Measurements from ENCODE around the gene GCNT2.

GRCh38 chr6:10659699-10660348 lies 138.7 kb downstream of the GCNT2 start:
- TF ChIP-seq CTCF (conservative IDR thresholded peaks at IDR 0.05; ENCODE audit: low read depth, low read length) (no peak), EZH2 (IDR thresholded peaks at IDR 0.05; ENCODE audit: borderline replicate concordance, low read depth, low read length, poor library complexity, severe bottlenecking) (no peak)
